ENCODE data around the gene PDLIM3.

- TF ChIP-seq CTCF (IDR thresholded peaks at IDR 0.05; ENCODE audit: low read depth, low read length, poor library complexity, severe bottlenecking) (no peak), EZH2phosphoT487 (IDR thresholded peaks at IDR 0.05; ENCODE audit: borderline replicate concordance, low read length) (peak; percentile 49; the same call in 1 of the 2 replicates)
These were observed 64.7 kb downstream of the PDLIM3 start for GRCh38 chr4:185470501-185471195.

Measured in DOHH2 (cell line).